Measurements from ENCODE around the gene CPNE2. TPM values are rescaled to one million over a fixed set of nuclear protein-coding genes. Genes with fewer than 3 reads are reported as not detected.
A peak's percentile ranks its signal among the peaks of the same experiment; 100 is the strongest.
"Not testable (repeated sequence)": the region's sequence is repeated elsewhere in the genome, so short reads cannot be mapped to it uniquely, and the experiment has no call there.

Gene CPNE2
- total RNA-seq, 4 donors from 2014 or later: 25.1 to 41.4 (median 40.6) TPM

- DNase-seq: peak; percentile 22
- Histone ChIP-seq H3K9me3 (no peaks in the 10 kb centered on the region), H3K27me3 (no peaks in the 10 kb centered on the region), H3K4me3 (peak overlapping the region; percentile 70 to 96), H3K36me3 (no peaks in the 10 kb centered on the region), H3K27ac (peak overlapping the region; percentile 88 to 93), H3K4me1 (peaks cover 0 to 11% of the 10 kb centered on the region in 2 donors)
- intact Hi-C loops (cut with DNase I; ENCODE audit: low total_unique reads): no loop called here
- TF ChIP-seq CTCF (IDR thresholded peaks at IDR 0.05) (no peak), POLR2A (IDR thresholded peaks at IDR 0.05) (no peak)
These were observed 94.8 kb downstream of the CPNE2 start for GRCh38 chr16:57186872-57187854.

- intact Hi-C loops (cut with DNase I; ENCODE audit: low total_unique reads); H3K9me3 ChIP-seq; DNase-seq; H3K36me3 ChIP-seq; H3K27me3 ChIP-seq: not testable (repeated sequence)
- Histone ChIP-seq H3K4me3 (peak overlapping the region in 1 of 2 donors; percentile 70), H3K27ac (peak overlapping the region in 1 of 2 donors; percentile 88), H3K4me1 (peaks cover 0 to 11% of the 10 kb centered on the region in 2 donors)
These were observed 95.7 kb downstream of the CPNE2 start for GRCh38 chr16:57187902-57188710.

GRCh38 chr16:57188711-57189002, 96.3 kb downstream of the CPNE2 start:
- Histone ChIP-seq H3K27me3 (no peaks in the 10 kb centered on the region), H3K4me1 (peaks cover 0 to 11% of the 10 kb centered on the region in 2 donors), H3K4me3 (no peak overlapping the region), H3K9me3 (no peaks in the 10 kb centered on the region), H3K27ac (no peak overlapping the region), H3K36me3 (no peaks in the 10 kb centered on the region)
- intact Hi-C loops (cut with DNase I; ENCODE audit: low total_unique reads): no loop called here
- TF ChIP-seq CTCF (IDR thresholded peaks at IDR 0.05) (no peak), POLR2A (IDR thresholded peaks at IDR 0.05) (no peak)
- DNase-seq: no peak

GRCh38 chr16:57189527-57189926, 97.1 kb downstream of the CPNE2 start:
- H3K4me3 ChIP-seq; DNase-seq; H3K36me3 ChIP-seq; H3K27me3 ChIP-seq; H3K9me3 ChIP-seq; H3K4me1 ChIP-seq; intact Hi-C loops (cut with DNase I; ENCODE audit: low total_unique reads); H3K27ac ChIP-seq: not testable (repeated sequence)

GRCh38 chr16:57190136-57190535, 97.8 kb downstream of the CPNE2 start:
- intact Hi-C loops (cut with DNase I; ENCODE audit: low total_unique reads): no loop called here
- no peak overlapping the region for H3K27ac ChIP-seq

More at GRCh38 chr16:57190136-57190535, 97.8 kb downstream of the CPNE2 start:
- DNase-seq: no peak
- Histone ChIP-seq H3K27me3 (no peaks in the 10 kb centered on the region), H3K4me3 (no peak overlapping the region), H3K9me3 (no peaks in the 10 kb centered on the region), H3K36me3 (no peaks in the 10 kb centered on the region), H3K4me1 (peaks cover 0 to 8% of the 10 kb centered on the region in 2 donors)
- TF ChIP-seq CTCF (IDR thresholded peaks at IDR 0.05) (no peak), POLR2A (IDR thresholded peaks at IDR 0.05) (no peak)

Data from uterus (tissue), 4 donors.